22Rv1 (cell line): ENCODE data around the gene MAP3K20.
"Not testable (repeated sequence)": the region's sequence is repeated elsewhere in the genome, so short reads cannot be mapped to it uniquely, and the experiment has no call there.

ENCODE experiments used
- H3K27ac ChIP-seq: fragments of 450-650 bp; 2 replicates; pipeline ENCODE4 v1.5.1; 2017
- CTCF ChIP-seq: fragments of 450-650 bp; IDR thresholded peaks from 2 replicates; pipeline ENCODE4 v1.5.1; 2017; ENCODE audit warnings: mild to moderate bottlenecking
- ZFX ChIP-seq: fragments of 450-650 bp; IDR thresholded peaks from 2 replicates; pipeline ENCODE4 v1.6.1; 2017; ENCODE audit warnings: antibody characterized with exemption, borderline replicate concordance

Gene MAP3K20

GRCh38 chr2:173279527-173279868, 203.9 kb downstream of the MAP3K20 start:
- TF ChIP-seq ZFX: no peak
- TF ChIP-seq CTCF: no peak
- no peak overlapping the region for H3K27ac ChIP-seq

DNA sequence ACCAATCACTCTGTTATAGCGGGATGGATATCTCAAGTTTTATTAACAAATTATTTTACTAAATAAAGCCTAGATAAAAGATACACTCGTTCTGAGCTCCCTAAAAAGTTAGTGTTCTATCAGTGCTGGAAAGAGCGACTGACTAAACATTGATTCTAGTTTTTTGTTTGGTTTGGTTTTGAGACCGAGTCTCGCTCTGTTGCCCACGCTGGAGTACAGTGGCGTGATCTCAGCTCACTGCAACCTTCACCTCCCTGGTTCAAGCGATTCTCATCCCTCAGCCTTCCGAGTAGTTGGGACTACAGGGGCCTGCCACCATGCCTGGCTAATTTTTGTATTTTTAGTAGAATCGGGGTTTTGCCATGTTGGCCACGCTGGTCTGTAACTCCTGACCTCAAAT, 205.2 kb downstream of the MAP3K20 start:
- no peak overlapping the region for H3K27ac ChIP-seq
- TF ChIP-seq CTCF: no peak
- TF ChIP-seq ZFX: no peak

DNA sequence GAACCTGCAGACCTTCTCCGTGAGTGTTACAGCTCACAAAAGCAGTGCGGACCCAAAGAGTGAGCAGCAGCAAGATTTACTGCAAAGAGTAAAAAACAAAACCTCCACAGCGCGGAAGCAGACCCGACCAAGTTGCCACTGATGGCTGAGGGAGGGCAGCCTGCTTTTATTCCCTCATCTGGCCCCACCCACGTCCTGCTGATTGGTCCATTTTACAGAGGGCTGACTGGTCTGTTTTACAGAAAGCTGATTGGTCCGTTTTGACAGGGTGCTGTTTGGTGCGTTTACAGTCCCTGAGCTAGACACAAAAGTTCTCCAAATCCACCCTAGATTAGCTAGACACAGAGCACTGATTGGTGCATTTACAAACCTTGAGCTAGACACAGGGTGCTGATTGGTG, 206.3 kb downstream of the MAP3K20 start:
- not testable (repeated sequence) for H3K27ac ChIP-seq

GRCh38 chr2:173282795-173283545, 207.3 kb downstream of the MAP3K20 start:
- no peak overlapping the region for H3K27ac ChIP-seq
- no peak for TF ChIP-seq CTCF
- TF ChIP-seq ZFX: no peak

DNA sequence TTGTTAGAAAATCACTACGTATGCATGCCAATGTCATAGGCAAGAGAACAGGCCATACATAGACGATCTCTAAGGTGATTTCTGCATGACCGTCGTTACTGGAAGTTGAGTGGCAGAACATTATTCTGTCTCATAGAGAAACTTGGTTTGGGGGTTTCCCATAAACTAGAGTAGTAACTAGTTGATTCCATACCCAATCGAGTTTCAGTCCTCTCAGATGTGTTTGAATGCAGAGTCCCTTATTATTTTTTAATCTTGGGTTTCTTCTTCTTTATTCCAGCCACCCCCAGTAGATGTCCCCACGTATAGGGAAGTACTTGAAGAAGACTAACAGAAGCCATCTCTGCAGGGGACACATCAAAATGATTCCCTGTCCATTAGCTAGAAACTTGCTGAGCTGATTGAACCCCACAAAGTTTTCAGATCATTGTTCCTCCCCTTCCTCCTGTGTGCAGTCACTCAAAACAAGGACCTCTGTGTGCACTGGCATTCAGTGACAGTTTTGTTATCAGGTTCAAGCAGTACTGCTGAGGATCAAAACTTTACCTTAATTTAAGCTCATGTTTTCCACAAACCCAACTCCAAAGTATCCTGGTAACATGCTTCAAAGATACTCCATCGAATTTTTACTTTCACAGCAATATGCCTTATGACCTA, 210.6 kb downstream of the MAP3K20 start:
- H3K27ac ChIP-seq: no peak overlapping the region
- TF ChIP-seq ZFX (no peak), CTCF (no peak)

GRCh38 chr2:173287594-173287993, 211.9 kb downstream of the MAP3K20 start:
- no peak overlapping the region for H3K27ac ChIP-seq
- no peak for TF ChIP-seq CTCF
- TF ChIP-seq ZFX: no peak

DNA sequence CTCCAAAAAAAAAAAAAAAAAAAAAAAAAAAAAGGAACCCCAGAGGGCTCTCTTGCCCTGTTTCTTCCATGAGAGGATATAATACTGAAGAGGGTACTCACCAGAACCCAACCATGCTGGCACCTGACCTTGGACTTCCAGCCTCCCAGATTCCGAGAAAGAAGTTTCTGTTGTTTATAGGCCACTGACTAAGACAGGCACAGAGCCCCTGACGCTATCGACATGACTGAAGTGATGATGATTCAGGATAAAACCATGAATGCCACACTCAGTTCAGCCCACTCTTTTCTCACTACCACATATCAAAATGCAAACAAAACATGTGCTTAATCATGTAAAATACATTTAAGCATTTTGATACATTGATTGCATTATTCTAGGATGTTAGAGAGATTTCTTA, 212.9 kb downstream of the MAP3K20 start:
- H3K27ac ChIP-seq: no peak overlapping the region
- TF ChIP-seq ZFX (no peak), CTCF (no peak)
